SK-N-SH treated with all-trans-retinoic acid at 6 μM for 48 hours (cell line): ENCODE results near the gene VPS35L.
"Not testable (repeated sequence)": the region's sequence is repeated elsewhere in the genome, so short reads cannot be mapped to it uniquely, and the experiment has no call there.

Source experiments
- ARNTL ChIP-seq: fragments of 450-650 bp; formaldehyde crosslinking; IDR thresholded peaks from 2 replicates; pipeline ENCODE4 v1.5.0; 2020; ENCODE audit warnings: low read depth, mild to moderate bottlenecking, moderate library complexity, borderline replicate concordance
- CSDC2 ChIP-seq: fragments of 250-450 bp; sonication (Bioruptor Pico); IDR thresholded peaks from 2 replicates; pipeline ENCODE4 v1.5.0; 2020; ENCODE audit warnings: mild to moderate bottlenecking, moderate library complexity
- ZFP30 ChIP-seq: fragments of 450-650 bp; formaldehyde crosslinking; IDR thresholded peaks from 2 replicates; pipeline ENCODE4 v1.5.0; 2022; ENCODE audit warnings: mild to moderate bottlenecking, moderate library complexity
- ZNF565 ChIP-seq: fragments of 450-650 bp; formaldehyde crosslinking; conservative IDR thresholded peaks from 2 replicates; pipeline ENCODE4 v1.5.0; 2020; ENCODE audit warnings: low read depth, mild to moderate bottlenecking, moderate library complexity
- TF ChIP-seq, protein P1 (sequence below): fragments of 250-450 bp; sonication (Bioruptor Pico); IDR thresholded peaks from 2 replicates; pipeline ENCODE4 v1.5.1; 2021; ENCODE audit warnings: mild to moderate bottlenecking, moderate library complexity

DNA sequence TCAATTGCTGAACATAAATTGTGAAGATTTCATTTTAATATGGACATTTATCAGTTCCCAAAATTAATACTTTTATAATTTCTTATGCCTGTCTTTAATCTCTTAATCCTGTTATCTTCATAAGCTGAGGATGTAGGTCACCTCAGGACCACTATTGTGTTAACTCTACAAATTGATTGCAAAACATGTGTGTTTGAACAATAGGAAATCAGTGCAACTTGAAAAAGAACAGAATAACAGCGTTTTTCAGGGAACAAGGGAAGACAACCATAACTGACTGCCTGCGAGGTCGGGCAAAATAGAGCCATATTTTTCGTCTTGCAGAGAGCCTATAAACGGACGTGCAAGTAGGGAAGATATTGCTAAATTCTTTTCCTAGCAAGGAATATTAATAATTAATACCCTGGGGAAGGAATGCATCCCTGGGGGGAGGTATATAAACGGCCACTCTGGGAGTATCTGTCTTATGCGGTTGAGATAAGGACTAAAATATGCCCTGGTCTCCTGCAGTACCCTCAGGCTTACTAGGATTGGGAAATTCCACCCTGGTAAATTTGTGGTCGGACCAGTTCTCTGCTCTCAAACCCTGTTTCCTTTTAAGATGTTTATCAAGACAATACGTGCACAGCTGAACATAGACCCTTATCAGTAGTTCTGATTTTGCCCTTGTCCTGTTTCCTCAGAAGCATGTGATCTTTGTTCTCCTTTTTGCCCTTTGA is 12.1 kb upstream of the VPS35L start:
- TF ChIP-seq ZNF565, ARNTL, CSDC2, ZFP30 (CRISPR knock-in tag): not testable (repeated sequence)
- TF ChIP-seq, protein P1, sequence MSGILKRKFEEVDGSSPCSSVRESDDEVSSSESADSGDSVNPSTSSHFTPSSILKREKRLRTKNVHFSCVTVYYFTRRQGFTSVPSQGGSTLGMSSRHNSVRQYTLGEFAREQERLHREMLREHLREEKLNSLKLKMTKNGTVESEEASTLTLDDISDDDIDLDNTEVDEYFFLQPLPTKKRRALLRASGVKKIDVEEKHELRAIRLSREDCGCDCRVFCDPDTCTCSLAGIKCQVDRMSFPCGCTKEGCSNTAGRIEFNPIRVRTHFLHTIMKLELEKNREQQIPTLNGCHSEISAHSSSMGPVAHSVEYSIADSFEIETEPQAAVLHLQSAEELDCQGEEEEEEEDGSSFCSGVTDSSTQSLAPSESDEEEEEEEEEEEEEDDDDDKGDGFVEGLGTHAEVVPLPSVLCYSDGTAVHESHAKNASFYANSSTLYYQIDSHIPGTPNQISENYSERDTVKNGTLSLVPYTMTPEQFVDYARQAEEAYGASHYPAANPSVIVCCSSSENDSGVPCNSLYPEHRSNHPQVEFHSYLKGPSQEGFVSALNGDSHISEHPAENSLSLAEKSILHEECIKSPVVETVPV (CRISPR knock-in tag) = not testable (repeated sequence)
